HG03103 (cell line): ENCODE results near the gene KHDC4.

Source experiments
- ATAC-seq: cut with Tn5 transposase; IDR thresholded peaks from one replicate; pipeline ENCODE4 v1.9.1; 2021; ENCODE audit warnings: low read depth; ENCODE audit not compliant: unreplicated experiment

The KHDC4 gene

DNA sequence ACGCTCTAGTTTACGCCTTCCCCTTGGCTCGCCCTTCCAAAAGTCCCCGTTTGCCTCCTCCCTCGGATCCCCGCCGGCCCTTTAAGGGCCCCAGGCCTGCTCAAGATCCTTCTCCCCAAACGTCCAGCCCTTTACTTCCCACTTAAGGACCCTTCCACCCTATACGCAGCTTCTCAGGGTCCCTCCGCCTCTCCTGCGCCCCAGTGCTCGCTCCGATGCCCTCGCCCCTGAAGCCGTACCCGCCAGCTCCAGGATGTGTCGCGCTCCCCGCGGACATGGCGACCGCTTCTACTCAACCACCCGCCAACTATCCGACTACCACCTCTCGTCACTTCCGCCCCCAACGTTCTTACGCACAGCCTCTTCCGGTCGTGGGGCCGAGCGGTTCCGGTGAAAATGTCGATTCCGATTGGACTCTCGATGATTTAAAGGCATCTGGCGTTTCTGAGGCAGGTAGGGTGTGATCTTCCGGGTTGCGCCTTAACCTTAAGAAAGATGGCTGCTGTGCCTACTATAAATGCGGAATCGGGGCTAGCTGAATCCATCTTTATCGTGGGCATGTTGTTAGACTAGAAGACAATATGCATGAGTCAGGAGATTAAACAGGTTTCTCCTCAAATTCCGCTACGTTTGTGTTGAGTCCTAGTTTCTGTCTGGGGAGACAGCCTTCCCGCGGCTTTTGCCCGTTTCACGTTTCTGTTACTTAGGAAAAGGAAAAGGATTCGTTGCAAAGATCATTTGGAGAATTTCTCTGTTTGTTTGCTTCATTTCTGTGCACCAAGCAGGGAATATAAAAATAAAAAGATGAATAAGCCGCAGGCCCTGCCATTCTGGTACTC, at the start of gene KHDC4:
TSS of gene KHDC4 (minus strand) at position 317 of the 839 bp plus-strand sequence. CDS start at position 277, 40 bp downstream.
- ATAC-seq = peak; percentile 93

GRCh38 chr1:155983191-155984024, 49.2 kb upstream of the KHDC4 start:
- no peak for ATAC-seq

- no peak for ATAC-seq
Measured at GRCh38 chr1:155982106-155982505, 47.9 kb upstream of the KHDC4 start.

DNA sequence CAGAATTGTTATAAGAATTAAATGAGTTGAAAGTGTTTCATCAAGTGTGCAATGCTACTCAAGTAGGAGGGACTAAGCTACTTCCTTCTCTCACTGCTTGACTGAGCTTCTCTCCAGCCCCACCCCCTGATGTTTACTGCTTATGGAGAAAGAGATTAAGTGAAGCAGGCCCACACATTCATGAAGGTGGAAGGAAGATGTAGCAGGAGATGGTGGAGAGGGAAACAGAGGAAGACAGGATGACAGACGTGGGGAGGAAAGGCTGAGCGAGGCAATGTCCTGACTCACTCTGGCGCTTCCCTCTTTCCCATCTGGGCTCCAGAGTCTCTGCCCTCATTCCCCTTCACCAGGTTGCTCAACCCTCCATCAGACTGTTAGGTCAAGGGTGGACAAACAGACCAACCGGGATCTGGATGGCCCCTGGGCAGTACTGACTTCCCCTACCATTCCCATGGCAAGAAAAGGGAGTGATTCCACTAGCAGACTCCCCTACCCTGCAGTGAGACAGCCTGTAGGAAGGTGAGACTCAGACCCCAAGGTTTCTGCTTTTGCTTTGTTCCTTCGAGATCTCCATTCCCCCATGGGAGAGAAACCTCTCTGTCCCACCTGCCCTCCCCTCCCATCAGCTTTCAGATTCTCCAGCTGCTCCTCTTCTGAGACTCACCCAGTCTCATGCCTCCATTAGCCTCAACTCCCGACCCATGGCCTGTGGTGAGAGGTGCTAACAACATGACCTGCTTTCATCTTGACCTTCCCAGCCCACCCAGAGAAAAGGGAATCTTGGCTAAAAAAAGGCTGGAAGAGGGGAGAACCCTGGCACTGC, 47.3 kb upstream of the KHDC4 start:
- ATAC-seq = no peak

DNA sequence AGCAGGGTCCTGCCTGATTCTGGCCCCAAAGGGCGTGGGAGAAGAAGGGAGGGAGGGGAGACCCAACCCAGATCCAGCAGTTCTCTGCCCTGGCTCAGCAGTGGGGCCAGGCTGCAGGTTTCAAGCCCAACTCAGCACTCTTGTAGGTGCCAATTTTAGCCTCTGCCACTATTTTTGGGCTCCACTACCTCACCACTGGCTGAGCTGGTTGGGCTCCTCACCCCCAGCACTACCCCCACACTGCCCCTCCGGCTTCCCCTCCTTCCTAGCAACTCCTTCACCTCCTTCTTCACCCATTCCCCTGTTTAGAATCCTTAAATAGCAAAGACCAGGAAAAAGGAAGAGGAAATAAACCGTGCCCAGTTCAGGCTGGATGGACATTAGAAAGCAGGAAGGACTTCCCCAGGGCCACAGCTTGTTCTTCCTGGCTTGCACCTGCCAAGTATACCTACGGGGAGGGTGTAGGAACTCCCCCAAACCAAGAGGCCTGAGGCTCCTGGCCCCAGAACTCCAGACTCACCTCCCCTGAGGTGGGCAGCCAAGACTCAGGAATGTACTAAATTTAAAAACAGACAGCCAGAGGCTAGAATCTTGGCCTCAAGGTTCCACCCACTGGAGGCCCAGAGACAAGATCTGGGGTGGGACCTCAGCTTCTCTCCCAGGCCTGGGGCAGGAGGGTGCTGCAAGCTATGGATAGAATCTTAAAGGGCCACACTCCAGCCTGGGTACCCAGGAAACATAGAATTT, 45.6 kb upstream of the KHDC4 start:
- ATAC-seq = no peak

DNA sequence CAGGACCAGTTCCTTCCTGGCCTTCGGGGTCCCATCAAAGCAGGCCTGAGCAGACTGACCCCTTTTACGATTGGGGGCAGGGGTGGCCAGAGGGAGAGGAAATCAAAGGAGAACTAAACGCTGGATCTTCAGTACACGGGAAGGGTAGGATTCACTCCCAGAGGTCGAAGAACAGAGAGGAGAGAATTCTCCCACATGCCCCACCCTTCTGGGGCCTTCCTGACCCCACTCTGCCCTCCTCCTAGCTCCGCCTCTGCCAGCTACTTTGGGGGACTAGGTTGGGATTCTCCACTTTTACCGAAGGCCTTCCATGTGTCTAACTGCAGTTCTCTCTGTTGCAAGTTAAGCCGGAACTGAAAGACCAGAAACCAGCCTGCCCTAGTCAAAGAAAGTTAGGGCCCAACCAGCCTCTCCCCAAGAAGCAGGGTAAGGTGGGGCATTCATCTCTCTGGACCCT, 44.8 kb upstream of the KHDC4 start:
- no peak for ATAC-seq

GRCh38 chr1:155978325-155978972, 44.2 kb upstream of the KHDC4 start, which contains the start of gene ARHGEF2:
Gene ARHGEF2, minus strand, starts transcription at chr1:155978547. Its CDS starts 120 bp downstream, at chr1:155978427.
- ATAC-seq = no peak

DNA sequence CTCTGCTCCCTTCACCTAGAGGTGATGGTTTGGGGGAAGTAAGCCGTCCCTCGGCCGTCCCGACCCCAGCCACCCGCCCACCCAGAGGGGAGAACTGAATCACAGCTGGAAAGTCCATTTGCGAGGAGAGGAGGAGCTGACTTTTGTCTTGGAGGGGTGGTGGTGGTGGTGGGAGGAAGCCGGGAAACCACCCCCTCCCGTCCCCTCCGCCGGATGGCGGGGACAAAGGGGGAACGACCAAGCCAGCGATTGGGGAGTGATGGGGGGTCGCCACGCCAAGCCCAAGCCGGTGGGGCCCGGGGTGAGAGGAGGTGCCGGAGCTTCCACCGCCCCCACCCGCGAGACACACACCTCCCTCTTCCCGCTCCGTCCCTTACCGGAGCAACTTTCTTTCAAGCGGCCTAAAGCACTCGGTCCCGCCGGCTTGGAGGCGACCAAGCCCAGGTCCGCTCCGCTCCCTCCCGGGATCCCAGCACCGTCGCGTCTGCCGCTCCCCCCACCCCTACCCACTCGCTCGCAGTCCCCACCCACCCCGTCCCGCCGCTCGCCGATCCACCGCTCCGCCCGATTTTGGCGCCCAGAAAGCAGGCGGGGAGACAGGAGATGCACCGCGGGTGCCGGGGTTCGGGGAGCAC, 43.6 kb upstream of the KHDC4 start:
- no peak for ATAC-seq

- ATAC-seq = no peak
Measured at GRCh38 chr1:155976913-155977689, 42.9 kb upstream of the KHDC4 start.

GRCh38 chr1:155976062-155976912, 42.1 kb upstream of the KHDC4 start:
- ATAC-seq = no peak

DNA sequence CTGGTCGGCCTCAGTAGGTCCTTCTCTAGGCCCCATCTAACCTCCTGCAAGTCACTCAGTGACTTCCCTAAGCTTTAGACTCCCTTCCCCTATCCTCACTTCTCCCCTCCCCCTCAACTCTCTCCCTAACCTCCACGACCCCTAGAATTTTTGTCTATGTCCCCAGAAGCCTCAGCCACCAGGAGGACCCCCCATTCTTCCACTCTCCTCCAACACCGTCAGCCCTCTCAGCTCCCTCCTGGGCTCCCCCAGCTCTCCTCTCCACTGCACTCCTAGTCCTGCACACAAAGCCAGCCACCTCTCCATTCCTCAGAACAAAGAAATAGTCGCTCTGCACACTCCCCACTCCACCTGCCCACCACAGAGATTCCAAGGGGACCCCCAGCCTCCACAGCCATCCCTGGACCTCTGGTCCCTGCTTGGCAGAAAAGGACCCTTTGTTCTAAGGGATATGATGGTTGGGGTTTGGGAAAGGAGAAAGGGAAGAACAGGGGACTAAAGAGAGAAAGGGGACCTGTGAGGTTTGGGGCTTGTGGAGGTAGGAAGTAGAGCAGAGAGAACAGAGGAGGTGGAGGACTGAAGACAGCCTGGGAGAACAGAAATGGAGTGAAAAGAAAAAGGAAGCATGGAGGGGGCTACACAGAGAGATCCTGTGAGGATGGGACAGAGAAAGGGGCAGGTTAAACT, 41.3 kb upstream of the KHDC4 start:
- no peak for ATAC-seq

DNA sequence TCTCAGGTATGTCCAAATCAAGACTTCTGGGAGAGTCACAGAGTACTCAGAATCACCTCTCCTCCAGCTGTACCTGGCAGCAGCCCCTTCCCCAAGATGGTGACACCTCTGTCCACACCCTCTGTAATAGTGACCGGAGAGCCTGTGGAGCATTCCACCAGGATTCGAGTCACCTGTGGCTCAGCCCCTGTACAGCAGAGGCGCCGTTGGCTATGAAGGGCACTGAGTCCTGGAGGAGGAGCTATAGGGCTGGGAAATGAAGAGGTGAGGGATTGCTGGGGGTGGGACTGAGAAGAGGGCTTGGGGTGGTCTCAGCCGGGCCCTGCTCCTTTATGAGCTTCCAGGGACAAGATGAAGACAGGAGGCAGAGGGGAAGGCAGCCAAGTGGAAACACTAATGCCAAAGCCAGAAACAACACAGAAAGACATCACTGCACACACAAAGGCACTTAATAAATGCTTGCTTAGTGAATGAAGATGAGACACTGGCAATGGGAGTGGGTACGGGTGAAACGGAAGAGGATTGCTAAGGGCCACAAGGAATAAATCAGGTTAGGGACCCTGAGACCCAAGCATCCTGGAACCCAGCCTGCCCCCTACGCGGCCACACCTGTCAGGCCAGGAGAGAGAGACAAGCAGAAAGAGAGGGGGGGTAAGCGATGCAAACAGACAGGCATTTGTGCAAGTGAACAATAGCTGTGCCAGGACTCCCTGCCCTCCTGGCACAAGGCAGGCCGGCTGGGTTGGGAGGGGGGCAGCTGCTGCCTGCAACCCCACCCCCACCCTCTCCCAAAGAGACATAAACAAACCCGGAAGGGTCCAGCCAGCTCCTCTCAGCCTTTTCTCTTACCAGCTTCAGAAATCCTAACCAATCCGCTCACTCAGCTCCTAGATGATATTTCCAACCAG, 40.2 kb upstream of the KHDC4 start:
- no peak for ATAC-seq

DNA sequence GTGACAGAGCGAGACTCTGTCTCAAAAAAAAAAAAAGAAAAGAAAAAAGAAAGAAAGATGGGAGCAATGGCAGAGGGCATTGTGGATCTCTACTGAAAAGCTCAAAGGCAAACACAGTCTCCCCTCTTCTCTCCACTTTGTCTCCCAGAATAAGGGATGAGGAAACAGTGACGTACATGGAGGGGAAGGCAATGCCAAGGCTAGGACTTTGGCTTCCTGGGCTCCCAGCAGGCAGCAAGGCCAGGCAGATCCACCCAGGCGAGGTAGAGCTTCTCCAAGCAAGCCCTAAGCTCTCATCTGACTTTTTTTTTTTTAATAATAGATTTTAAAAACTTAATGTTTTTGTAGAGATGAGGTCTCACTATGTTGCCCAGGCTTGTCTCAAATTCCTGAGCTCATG, 39.5 kb upstream of the KHDC4 start:
- ATAC-seq = no peak

GRCh38 chr1:155971910-155972809, 37.9 kb upstream of the KHDC4 start:
- no peak for ATAC-seq
